ENCODE data around the gene SEPTIN12.

GRCh38 chr16:4747906-4748681 lies 40.1 kb downstream of the SEPTIN12 start:
- TF ChIP-seq YY1 (IDR thresholded peaks at IDR 0.05; ENCODE audit: low read depth) (no peak), CREB1 (IDR thresholded peaks at IDR 0.05; ENCODE audit: low read depth) (no peak), EP300 (IDR thresholded peaks at IDR 0.05; ENCODE audit: borderline replicate concordance) (no peak), FOXM1 (IDR thresholded peaks at IDR 0.05; ENCODE audit: borderline replicate concordance, low read depth) (no peak), RAD21 (IDR thresholded peaks at IDR 0.05; ENCODE audit: low read depth) (no peak), CEBPB (IDR thresholded peaks at IDR 0.05) (no peak), ZBTB7A (IDR thresholded peaks at IDR 0.05; ENCODE audit: low read depth) (no peak)
